Measurements from ENCODE around the gene FAM3C.
"Not testable (repeated sequence)": the region's sequence is repeated elsewhere in the genome, so short reads cannot be mapped to it uniquely, and the experiment has no call there.

Gene FAM3C

GRCh38 chr7:121334376-121334775 is 61.7 kb downstream of the FAM3C start:
- DNase-seq (ENCODE audit: low read depth in 2 of 2, low spot score in 1 of 2), result no peak

- no peak for DNase-seq (ENCODE audit: low read depth in 2 of 2, low spot score in 1 of 2)
These were observed 64.5 kb downstream of the FAM3C start for GRCh38 chr7:121331574-121331973.

DNA sequence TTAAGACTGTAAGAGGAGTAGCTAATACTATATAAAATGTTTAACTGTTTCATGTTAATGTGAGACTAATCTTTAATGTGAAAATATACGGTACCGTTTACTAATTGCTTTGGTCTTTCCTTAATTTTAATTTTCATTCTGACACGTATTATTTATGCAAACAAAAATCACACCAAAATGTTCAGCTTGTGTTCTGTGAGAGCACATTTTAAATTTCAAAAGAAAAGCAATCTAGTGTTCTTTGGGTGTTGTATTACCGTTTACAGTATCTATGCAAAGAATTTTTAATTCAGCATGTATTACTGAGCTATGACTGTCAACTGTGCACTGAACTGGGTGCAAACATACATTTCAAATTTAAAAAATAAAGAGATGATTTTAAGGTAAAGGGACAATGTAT is 65.1 kb downstream of the FAM3C start:
- DNase-seq (ENCODE audit: low read depth in 2 of 2, low spot score in 1 of 2), result no peak

DNA sequence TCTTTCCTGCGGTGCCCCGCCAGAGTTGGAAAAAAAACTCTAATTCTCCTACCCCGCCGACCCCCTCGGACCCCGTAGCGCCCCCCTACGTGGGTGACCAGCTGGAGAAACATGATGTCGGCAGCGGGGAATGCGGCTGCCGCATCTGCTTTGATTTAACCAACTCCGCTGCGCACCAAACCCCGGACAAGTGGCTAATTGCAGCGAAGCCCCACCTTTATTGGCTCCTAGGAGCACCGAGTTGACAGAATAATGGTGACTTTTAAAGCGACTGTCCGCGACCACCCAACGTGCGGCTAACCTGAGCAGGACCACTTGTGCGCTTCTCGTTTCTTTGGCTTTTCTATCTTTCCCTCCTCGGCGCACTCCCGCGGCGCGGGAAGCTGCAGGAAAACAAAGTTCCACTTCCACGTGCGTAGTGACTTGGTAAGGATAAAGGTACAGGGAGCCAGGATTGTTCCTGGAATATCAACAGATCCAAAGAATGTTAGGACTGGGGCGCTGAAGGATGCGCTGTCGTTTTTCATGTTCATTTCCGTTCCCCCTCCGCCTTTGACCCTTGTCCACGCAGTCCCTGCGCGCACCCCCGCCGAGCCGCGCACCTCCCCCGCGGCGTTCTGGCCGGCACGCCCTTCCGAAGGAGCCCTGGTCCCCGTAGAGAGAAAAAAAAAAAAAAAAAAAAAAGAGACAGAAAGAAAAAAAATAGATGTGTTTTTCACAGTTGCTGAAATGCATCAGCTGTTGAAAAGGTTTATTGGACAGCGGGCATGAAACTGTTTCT is 65.9 kb downstream of the FAM3C start:
- DNase-seq (ENCODE audit: low read depth in 2 of 2, low spot score in 1 of 2), result no peak

GRCh38 chr7:121329191-121330052 is 66.7 kb downstream of the FAM3C start:
- DNase-seq (ENCODE audit: low read depth in 2 of 2, low spot score in 1 of 2), result no peak

- DNase-seq (ENCODE audit: low read depth in 2 of 2, low spot score in 1 of 2), result no peak
These were observed 67.5 kb downstream of the FAM3C start, which contains the start of gene WNT16 for GRCh38 chr7:121328508-121329190. TSS of gene WNT16 (plus strand) at chr7:121329000. CDS start at chr7:121329293, 293 bp downstream.

- no peak for DNase-seq (ENCODE audit: low read depth in 2 of 2, low spot score in 1 of 2)
These were observed 68.4 kb downstream of the FAM3C start for GRCh38 chr7:121327671-121328070.

- DNase-seq (ENCODE audit: low read depth in 2 of 2, low spot score in 1 of 2), result no peak
These were observed 72.4 kb downstream of the FAM3C start for GRCh38 chr7:121323515-121324302.

DNA sequence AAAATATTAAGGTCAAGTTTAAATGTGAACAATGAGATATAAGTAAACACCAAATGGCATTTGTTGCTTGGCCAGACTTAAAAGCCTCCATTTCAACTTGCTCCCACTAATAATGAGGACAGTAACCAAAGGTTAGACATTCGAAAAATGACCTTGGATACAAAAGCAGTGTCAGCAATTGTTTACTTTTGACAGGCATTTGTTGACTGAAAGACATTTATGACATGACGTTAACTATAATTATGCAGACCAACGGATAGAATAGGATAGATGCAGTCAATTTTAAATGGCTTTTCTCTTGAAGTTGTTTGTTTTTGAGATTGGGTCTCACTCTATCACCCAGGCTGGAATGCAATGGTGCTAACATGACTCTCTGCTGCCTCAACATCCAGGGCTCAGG is 73.6 kb downstream of the FAM3C start:
- no peak for DNase-seq (ENCODE audit: low read depth in 2 of 2, low spot score in 1 of 2)

GRCh38 chr7:121315170-121315569 is 80.9 kb downstream of the FAM3C start:
- DNase-seq (ENCODE audit: low read depth in 2 of 2, low spot score in 1 of 2), result not testable (repeated sequence)

- DNase-seq (ENCODE audit: low read depth in 2 of 2, low spot score in 1 of 2), result no peak
These were observed 82.1 kb downstream of the FAM3C start for GRCh38 chr7:121313793-121314676.

GRCh38 chr7:121313220-121313792 is 82.8 kb downstream of the FAM3C start:
- DNase-seq (ENCODE audit: low read depth in 2 of 2, low spot score in 1 of 2), result no peak

DNA sequence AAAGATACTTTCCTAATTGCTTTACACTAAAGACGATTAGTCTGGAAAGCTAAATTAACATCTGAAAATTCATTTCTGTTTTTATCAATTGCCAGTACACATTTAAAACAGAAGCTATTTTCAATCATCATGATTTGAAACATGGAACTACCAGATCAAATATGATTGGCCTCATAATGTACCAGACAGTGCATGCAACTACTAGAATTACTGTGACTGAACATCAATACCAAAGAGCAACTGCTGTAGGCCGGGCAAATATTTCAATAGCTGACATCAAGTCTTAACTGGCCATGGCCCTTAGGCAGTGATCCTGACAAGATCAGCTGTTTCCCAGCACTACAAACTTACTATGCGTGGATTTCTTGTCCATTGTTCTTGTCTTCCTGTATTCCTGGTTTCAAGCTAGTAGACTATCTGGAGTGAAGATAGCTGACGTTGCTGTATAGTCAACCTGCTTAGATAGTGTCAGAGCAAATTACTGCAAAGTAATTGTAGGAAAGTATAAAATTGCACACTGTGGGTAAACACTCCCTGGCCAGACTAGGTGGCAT is 89.0 kb downstream of the FAM3C start:
- DNase-seq (ENCODE audit: low read depth in 2 of 2, low spot score in 1 of 2), result no peak

DNA sequence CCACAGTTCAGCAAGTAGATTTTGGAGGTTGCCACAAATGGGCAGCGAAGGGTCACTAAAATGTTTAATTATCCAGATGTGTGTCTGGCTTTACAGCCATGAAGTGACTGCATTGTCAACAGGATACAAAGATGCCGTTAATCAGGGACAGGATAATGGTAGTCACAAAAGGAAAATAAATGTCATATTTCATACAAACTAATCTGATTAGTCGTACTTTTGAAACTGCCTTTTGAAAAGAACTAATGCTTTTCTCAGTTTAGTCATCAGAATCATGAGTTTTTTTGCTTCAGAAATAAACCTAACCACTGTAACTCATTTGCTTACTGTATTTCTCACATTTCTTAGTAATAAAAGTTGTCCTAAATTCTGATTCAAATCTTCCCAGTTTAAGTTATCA is 89.5 kb downstream of the FAM3C start:
- DNase-seq (ENCODE audit: low read depth in 2 of 2, low spot score in 1 of 2), result no peak

- no peak for DNase-seq (ENCODE audit: low read depth in 2 of 2, low spot score in 1 of 2)
These were observed 91.0 kb downstream of the FAM3C start for GRCh38 chr7:121305109-121305508.

- no peak for DNase-seq (ENCODE audit: low read depth in 2 of 2, low spot score in 1 of 2)
These were observed 91.9 kb downstream of the FAM3C start for GRCh38 chr7:121304102-121304658.

DNA sequence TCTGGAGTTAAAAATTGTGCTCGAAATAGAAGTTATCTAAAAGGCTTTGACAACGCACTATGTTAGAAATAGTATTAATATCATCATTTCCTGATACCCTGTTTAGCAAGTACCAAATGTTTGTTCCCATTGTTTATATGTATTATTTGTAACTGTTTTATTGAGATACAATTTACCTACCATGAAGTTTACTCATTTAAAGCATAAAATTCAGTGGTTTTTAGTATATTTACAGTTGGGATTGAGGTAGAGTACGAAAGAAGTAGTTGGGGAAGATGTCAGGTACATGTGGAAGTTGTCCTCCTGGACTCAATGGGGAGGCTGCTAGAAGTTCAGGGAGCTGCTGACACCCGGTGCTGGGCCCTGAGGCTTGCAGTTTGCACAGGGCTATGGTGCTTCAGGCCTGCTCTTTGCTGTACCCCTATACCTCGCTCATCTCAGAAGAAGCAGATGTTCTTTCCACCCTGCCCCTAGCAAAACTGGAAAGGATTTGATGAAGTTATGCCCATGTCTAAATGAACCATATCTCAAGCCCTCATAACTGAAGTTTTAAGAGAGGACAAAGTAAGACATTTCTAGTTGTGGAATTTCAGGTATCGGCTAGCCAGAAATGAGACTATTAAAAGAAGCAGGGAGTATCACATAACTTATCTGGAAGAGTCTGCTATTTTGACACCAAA is 92.5 kb downstream of the FAM3C start:
- no peak for DNase-seq (ENCODE audit: low read depth in 2 of 2, low spot score in 1 of 2)

- no peak for DNase-seq (ENCODE audit: low read depth in 2 of 2, low spot score in 1 of 2)
These were observed 93.8 kb downstream of the FAM3C start for GRCh38 chr7:121302214-121302745.
